Measurements from ENCODE around the gene CYGB.

Gene CYGB

DNA sequence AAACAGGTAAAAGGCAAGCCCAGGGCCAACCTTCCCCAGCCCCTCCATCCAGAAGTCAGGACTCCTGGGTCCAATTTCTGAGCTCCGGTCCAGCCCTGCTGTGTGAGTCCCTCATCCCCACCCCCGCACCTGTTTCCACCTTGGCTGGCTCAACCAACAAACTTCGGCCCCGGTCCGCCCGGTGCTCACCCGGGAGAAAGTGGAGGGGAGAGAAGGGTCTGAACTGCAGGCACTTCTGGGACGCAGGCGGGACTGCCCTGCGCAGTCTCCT lies 36.8 kb downstream of the CYGB start:
- no peak for DNase-seq (ENCODE audit: low spot score)

DNA sequence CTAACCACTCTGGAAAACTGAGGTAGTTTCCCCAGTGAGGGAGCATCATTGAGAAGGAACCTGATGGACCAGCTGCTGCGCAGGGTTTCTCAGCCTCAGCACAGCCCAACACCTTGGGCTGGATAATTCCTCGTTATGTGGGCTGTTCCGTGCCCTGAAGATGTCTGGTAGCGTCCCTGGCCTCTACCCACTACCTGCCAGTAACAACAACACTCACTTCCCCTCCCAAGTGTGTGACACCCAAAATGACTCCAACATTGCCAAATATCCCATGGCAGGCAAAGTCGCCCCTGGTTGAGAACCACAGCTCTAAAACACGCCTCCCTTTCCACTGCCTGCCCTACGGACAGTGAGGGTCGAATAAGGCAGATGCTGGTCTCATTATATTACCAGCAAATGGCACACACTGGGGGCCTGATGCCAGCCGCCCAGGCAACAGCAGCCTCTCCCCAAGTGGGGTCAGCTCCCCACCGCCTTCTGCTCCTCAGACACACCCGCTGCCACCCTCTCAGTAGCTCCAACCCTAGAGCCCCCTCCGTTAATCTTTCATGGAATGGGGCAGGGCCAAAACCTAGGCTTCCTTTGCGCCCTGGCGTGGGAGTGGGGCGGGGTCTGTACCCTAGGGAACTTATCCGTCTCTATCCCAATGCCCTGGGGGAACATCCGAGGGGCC lies 37.3 kb downstream of the CYGB start:
- no peak for DNase-seq (ENCODE audit: low spot score)

DNA sequence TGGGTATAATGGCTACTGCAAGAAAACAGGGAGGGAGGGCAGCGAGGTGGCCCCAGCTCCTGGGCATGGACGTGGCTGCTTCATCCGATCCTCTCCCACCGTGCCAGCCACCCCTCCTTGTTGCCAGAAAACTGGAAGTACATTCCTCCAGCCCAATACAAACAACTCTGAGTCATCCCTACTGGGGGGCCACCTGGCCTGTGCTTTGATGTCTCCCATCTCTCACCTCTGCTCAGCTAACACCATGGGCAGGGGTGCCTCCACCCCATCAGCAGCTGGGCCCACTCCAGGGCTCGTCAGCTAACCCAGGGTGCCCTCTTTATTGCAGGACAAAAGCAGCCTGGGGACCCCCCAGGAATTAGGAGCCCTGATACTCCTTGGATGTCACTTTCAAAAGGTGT lies 38.2 kb downstream of the CYGB start:
- no peak for DNase-seq (ENCODE audit: low spot score)

DNA sequence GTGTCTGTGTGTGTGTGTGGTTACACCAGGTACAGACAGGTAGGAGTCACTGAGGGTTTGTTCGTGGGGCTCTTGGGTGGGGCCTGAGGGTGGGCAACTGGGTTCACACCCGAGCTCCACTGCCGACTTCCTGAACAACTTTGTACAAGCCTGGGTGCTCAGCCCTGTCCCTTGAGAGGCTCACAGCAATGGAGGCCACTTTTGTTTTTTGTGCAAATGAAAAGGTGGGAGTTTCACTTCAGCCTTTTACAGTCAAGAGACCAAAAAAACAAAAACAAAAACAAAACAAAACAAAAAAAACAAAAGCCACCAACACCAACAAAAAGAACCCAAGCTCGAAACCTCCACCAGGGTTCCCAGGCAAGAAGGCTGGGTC lies 38.6 kb downstream of the CYGB start:
- DNase-seq (ENCODE audit: low spot score), result no peak

DNA sequence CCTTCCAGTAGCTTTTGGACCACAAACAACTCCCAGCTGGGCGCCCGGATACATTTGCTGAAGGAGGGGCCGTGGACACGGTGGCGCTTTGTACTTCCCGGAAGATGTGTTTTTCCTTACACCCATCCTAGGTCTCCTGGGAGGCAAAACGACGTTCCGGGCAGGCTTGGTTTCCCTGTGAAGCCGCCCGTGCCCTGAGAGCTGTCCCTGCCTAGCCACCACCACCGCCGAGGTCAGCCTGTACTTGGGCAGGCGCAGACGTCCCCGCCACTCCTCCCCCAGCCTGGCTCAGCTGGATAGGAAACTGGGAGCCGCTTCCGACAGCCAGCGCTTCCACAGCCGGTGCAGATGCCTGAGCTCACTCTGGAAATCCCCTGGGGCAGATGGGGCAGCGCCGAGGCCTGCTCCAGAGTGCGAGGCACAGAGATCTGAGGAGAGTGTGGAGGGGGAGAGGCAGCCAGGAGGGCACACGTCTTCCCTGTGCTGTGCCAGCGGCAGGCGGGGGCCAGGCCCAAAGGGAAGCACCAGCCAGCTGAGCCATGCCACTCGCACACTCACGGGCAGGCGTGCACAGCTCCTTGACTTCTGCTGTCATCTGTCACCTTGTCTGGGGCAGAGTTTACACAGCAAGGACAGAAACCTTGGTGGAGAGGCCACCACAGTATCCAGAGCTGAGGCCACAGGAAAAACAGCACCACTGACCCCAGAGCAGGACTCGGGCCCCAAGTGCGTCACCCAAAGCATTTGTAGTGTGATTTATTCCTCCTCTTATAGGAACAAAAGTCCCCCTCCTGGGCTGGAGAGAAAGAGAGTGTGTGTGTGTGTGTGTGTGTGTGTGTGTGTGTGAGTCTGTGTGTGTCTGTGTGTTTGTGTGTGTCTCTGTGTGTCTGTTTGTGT lies 39.3 kb downstream of the CYGB start:
- peak; percentile 66 for DNase-seq (ENCODE audit: low spot score)

DNA sequence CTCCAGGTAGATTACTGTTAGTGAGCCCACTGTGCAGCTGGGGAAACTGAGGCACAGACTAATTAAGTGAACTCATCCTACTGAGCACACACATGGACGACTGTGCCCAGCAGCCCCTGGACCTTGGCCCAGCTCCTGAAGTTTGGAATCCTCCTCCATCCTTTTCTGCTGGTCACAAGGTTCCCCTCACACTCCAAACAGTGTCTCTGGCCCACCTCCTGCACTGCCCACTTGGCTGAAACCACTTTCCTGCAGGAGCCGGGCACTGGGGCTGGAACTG lies 39.9 kb downstream of the CYGB start:
- no peak for DNase-seq (ENCODE audit: low spot score)

DNA sequence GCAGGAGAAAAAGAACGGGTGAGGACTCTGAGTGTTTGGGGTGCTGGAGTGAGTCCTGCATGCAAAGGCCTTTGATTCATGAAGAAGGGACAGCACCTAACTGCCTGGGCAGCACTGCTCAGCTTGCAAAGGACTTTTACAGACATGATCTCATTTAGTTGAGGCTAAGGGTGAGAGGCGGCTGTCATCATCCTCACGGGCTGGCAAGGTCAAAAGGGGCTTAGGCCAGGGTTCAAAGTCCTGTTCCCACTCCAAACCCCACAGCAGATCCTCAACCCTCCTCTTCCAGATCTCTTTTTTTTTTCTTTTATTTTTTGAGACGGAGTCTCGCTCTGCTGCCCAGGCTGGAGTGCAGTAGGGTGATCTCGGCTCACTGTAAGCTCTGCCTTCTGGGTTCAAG lies 41.0 kb downstream of the CYGB start:
- no peak for DNase-seq (ENCODE audit: low spot score)

DNA sequence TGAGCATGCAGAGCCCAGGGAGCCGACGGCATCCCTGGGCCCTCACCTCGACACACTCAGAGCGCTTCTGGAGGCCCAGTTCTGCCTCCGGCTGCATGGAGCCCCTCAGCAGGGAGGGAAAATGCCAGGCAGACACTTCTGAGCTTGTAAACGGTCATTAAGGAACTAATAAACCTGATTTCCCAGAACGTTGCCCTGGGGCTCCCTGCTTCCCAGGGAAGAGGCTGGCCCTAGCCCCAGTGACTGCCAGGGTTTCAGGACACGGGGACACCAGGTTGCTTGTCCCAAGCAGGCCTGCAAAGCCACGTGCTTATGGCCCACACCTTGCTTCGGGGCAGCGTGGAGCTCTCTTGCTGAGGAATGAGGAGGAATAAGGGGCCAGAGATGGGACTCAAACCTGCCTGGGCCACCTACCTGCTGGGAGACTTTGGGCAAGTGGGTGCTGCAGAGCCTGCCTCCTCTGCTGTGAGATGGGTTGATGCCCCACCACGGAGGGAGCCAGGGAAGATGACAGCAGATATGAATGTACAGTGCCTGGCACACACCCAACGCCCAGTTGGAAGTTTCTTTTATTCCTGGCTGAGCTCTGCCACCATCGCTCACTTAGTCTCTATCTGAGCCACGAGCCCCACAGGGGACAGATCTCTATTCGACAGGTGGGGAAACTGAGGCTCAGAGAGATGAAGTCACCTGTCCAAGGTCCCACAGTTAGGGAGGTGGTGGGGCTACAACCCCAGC lies 41.7 kb downstream of the CYGB start:
- DNase-seq (ENCODE audit: low spot score), result no peak

DNA sequence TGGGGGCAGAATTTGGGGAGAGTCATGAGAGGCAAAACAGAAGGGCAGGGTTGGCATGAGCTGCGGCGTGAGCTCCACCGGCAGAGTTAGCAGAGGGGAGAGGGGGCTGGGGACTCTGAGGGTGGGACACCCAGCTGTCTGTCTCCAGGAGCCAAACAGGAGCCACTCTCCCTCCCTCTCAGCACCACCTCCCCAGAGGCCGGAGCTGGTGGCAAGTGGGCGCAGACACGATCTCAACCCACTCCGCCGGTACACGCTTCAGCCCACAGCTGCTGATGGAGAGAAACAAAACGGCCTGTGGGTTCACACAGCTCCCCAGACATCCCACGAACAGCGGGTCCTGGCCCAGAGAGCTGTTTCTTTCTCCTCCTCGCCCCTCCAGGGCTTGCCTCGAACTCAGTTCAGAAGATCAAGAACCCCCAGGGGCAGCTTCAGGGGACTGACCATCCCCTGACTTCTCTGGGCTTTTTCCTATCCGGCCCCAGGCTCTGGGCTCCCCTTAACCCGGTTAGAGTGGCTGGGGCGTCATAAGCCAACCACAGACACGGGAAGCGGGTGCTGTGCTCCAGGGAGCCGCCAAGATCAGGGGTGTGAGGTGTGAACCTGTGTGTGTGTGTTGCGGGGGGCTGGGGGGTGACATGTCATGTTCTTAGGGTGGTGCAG lies 43.9 kb downstream of the CYGB start:
- DNase-seq (ENCODE audit: low spot score), result no peak

DNA sequence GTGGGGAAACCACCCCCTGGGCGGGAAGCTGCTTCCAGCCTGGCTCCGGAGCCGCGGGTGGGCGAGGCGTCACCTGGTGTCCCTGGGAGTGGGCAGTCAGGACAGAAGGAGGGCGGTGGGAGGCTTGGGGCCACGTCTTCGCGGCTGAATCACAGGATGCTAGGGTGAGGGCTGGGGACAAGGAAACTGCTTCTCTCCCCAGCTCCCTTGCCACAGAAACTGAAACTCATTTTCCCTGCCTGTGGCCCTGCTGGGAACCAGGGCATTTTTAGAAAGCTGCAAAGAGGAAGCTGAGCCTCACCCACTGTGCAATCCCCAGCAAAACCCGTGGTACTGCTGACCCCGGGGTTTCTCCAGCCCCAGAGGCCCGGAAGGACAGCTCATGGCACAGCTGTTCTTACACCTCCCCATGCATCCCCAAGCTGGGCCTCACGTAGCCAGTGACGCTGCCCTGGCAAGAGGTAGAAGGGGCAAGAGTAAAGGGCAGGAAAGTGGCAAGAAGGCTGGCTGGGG lies 44.5 kb downstream of the CYGB start:
- DNase-seq (ENCODE audit: low spot score), result no peak

DNA sequence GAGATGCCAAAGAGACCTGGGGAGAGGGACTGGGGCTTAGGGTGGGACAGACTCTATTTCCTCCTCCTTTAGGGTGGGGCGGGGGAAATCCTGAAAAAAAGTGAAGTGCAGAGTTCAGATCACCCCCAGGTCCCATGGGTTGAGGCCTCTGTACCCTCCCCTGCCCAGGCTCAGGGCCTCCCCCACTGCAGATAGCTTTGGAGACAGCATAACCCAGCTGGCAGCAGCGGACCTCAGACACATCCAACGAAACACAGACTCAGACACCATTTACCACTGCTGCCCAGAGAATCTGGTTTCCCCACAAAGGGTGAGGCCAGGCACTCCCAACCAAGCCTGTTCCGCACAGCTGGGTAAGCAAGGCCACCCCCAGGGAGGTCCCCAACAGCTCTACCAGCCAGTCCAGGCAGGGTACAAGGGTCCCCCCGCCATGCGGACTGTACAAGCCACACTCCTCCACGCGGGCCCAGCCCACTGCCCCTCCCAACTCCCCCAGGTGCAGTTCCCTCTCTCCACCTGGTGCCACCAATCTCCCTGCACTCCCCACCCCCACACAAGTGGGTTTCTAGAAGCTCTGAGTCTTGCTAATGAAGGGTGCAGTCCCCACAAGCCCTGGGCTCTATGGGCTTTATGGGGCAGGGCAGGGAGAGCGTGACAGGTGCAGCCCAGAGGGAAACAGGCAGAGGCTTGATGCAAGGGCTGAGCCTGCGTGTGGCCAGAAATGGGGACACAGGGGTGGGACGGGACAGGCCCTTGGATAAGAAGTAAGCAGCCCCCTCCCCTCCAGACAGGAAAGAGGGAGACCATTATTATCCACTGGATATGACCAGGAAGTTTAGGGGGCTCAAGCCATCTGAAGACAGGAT lies 45.2 kb downstream of the CYGB start:
- no peak for DNase-seq (ENCODE audit: low spot score)

DNA sequence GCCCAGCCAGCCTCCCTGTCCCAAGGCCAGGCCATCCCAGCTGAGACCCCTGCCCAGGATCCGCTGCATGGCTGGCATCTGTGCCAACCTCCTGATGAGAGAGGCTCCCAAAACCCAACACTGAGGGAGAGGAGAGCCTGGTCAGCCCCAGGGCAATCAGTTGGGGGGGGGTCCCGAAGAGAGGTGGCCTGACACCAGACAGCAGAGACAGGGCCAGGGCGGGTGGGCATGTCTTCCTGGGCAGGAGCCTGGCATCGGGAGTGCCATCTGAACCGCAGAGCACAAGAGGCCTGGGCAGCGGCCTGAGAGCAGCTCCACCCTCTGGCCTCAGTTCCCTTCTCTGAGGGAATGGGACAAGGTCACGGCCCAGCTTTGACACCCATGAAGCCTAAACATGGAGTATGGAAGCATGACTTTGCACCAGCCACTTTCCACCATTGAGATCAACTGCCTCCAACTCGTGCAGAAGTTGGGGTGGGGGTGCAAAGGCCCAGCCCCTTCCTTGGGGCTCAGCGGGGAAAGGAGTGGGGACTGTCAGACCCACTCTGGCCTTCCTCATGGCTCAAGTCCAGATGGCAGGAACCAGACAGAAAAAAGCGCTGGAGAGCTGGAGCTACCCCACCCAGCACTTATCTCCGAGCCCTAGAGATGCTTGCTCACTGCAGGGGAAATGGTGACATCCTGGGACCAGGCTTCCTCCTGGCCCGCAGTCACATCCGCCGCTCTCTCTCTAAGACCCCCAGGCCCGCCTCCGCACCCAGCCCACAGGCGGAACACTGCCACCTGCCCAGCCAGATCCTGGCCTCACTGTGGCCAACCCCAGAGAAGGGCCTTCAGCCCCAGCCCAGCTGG lies 46.0 kb downstream of the CYGB start:
- no peak for DNase-seq (ENCODE audit: low spot score)

DNA sequence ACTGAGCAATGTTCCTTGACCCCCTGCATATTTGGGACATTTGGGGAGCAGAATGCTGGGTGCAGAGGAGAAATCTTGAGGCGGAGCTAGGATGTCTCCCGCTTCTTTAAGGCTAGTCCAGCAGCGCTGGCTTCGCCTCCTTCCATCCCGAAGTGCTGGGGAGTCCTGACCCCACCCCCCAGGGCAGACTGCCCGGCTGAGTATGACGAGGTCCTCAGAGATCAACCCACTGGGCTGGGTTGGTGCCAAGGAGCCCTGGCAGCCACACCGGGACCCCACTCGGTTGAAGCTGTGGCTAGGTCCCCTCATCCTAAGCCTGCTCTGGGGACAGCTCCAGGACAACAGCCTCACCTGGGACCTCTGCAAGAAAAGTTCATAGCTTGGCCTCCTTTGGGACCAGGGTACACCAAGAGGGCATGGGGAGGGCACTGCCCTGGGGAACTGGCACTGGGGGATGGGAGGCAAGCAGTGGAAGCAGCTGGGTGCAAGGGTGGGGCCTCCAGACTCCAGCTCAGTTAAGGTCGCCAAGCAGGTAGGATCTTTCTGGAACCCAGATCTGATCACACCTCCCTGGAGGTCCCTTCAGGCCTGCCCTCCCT lies 47.3 kb downstream of the CYGB start:
- no peak for DNase-seq (ENCODE audit: low spot score)

DNA sequence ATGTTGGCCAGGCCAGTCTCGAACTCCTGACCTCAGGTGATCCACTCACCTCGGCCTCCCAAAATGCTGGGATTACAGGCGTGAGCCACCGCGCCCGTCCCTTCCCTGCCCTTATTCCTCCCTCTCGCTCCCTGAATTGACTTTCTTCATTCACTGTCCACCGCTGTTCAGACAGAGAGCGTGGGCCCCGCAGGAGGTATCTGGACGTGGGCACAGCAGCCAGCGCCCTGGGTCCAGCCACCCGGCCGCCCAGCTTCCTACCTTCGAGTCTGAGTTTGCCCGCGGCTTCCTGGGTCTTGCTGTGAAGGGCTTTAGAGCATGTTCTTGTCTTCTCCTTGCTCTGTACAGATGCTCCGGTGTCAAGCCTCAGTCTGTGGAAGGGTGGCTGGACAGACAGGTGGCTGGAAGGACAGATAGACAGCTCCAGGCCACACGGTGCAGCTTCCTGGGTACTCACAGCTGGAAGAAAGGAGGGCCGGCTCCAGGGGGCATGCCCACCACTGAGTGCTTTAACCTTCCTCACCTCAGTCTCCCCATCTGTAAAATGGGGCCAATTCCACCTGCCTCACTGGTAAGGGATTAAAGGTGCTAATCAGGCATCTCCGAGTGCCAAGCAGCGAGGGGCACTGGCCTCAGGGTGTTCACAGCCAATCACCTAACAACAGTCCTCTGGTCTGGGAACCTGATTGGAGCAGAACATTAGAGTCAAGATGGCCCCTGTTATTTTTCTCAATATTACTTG lies 49.9 kb downstream of the CYGB start:
- no peak for DNase-seq (ENCODE audit: low spot score)

DNA sequence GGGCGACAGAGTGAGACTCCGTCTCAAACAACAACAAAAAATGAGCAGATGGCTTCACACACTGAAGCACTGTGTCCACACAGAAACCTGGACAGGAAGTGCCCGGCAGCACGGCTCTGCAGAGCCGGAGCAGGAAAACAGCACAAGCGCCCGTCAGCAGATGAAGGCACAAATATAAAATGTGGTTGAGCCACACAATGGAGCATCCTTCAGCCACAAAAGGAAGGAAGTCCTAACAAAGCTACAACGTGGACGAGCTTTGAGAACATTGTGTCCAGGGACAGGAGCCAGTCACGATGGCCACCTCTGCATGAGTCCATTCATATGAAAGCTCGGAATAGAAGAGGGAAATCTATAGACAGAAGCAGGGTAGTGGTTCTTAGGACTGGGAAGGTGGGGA lies 51.9 kb downstream of the CYGB start:
- no peak for DNase-seq (ENCODE audit: low spot score)

DNA sequence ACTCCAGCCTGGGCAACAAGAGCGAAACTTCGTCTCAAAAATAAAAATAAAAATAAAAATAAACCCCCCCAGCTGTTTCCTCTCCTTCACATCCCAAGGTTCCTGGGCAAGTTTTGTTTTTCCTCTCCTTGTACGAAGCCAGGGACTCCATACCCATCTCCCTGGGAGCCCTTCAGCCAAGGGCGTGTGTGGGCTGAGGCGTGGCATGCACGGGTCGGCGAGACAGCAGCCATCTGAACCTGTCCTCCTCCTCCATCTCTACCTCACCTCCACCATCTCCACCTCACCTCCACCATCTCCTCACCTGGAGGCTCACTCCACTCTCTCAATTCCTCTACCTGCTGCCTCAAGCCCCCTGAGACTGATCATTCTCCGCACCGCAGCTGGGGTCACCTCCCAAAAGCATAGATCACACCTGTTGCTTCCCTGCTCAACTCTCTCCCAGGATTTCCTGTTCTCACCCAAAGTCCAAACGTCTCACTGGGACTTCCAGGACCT lies 53.2 kb downstream of the CYGB start:
- DNase-seq (ENCODE audit: low spot score), result no peak

DNA sequence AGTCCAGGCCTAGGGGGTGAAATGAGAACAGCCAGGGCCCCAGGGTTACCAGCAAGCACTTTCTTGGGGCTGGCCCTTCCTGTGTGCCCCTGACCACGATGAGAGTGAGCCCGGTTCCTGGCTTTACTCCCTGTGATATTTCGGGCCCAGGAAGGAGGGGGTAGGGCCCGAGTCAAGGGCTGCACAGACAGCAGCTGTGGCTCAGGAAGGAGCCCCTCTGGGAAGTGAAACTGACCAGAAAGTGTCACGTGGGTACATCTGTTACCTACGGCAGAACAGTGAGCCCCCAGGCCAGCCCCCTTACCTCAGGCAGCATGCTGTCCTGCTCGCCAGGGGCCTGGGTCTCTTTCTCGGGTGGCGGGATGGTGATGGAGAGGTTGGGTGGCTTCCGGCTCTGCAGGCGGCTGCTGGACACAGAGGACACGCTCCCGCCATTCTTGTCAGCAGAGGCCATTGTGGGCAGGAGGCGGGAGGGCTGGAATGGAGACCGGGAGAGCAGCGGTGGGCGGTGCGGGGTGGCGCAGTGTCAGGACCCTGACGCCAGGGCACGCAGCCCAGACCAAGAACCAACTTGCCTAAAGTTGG lies 56.3 kb downstream of the CYGB start:
- no peak for DNase-seq (ENCODE audit: low spot score)

DNA sequence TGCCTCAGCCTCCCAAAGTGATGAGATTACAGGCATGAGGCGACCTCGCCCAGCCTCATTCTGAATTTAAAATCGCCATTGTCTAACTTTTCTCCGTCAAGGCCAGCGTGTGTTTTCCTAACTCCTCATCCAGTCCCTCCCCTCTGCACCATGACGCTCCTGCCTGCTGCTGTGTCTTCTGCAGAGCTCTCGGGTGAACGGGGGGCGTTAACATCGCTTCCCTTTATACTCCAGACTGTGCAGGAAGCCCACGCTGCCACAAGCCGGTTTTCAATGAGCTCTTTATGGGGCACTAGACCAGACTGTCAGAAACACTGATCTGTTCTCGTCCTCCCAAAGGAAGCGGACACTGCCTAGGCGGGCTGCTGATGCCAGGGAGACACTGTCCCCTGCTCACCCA lies 56.9 kb downstream of the CYGB start:
- DNase-seq (ENCODE audit: low spot score), result no peak

DNA sequence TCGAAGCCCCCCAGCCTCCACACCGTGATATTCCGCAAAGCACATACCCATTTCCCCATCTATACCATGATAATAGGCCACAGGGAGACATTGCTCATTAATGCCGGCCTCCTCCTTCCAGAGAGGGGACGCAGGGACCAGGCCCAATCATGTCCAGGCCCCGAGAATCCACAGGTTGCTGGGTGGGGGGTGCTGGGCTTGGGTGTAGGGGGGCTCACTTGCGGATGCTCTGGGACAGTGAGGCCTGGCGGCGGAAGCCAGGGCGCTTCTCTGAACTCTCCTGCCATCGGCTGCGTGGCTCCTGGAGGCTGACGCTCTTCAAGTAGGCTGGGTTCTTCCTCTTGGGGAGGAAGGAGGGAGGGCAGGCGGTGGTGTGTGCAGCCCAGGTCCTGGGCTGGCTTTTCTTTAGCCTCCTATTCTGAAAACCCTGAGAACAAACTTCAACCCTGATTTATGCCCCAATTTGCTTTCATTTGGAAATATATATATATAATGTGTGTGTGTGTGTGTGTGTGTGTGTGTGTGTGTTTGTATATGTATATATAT lies 57.9 kb downstream of the CYGB start:
- no peak for DNase-seq (ENCODE audit: low spot score)
